Regular cardiac myocyte (primary cell): Measurements from ENCODE around the gene CD300E. TPM values are rescaled to one million over a fixed set of nuclear protein-coding genes. Genes with fewer than 3 reads are reported as not detected.

Experiments
- total RNA-seq: library from RNA; depleted of rRNA; stranded (reverse); fragments of >200 nt; gene quantifications from 2 replicates; pipeline ENCODE4 v1.2.3, GENCODE V29; 2014

Gene CD300E, protein sequence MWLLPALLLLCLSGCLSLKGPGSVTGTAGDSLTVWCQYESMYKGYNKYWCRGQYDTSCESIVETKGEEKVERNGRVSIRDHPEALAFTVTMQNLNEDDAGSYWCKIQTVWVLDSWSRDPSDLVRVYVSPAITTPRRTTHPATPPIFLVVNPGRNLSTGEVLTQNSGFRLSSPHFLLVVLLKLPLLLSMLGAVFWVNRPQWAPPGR
- not detected in 2 replicates for total RNA-seq

GRCh38 chr17:74623693-74624093 lies at the start of gene CD300E:
CD300E (minus strand) TSS chr17:74623738; CDS start chr17:74623621, 117 bp downstream.

GRCh38 chr17:74592087-74592990 lies 31.2 kb downstream of the CD300E start, which contains the start of gene CD300LD:
CD300LD (minus strand) TSS chr17:74592283; CDS start chr17:74592202, 81 bp downstream.

GRCh38 chr17:74567397-74567796 lies 56.1 kb downstream of the CD300E start, which contains the start of gene CD300H:
CD300H (minus strand) TSS chr17:74567509.

Other genes with a start within 250 kb of the CD300E start
- 7.9 and 15.5 TPM in 2 replicates for gene GPRC5C, start 191.7 kb downstream of the CD300E start, total RNA-seq
- gene CD300A, start 157.1 kb downstream of the CD300E start, total RNA-seq = under 0.01 TPM in 1 of 2 replicates, not detected in the other
- not detected in 2 replicates for gene CD300LB, start 92.3 kb downstream of the CD300E start, total RNA-seq
- 0.19 TPM in 1 of 2 replicates, not detected in the other for gene CD300C, start 77.6 kb downstream of the CD300E start, total RNA-seq
- not detected in 2 replicates for gene CD300H, start 56.2 kb downstream of the CD300E start, total RNA-seq
- gene CD300LD, start 31.5 kb downstream of the CD300E start, total RNA-seq = not detected in 2 replicates
- not detected in 2 replicates for gene CD300LF, start 89.2 kb upstream of the CD300E start, total RNA-seq
- gene RAB37, start 113.5 kb upstream of the CD300E start, total RNA-seq = under 0.01 and 0.19 TPM in 2 replicates
- gene NHERF1, start 124.9 kb upstream of the CD300E start, total RNA-seq = 3.4 and 10.7 TPM in 2 replicates
- gene NAT9, start 152.6 kb upstream of the CD300E start, total RNA-seq = 28.0 and 35.5 TPM in 2 replicates
- 0.19 and 0.28 TPM in 2 replicates for gene GRIN2C, start 236.1 kb upstream of the CD300E start, total RNA-seq
- gene FDXR, start 249.3 kb upstream of the CD300E start, total RNA-seq = 31.4 and 47.6 TPM in 2 replicates